SK-N-SH treated with all-trans-retinoic acid at 6 μM for 48 hours (cell line): ENCODE data around the gene IL15RA.

Source experiments
- ATAC-seq: fragments of 200-7000 bp; cut with Tn5 transposase; 3 replicates; pipeline ENCODE4 v1.9.1; 2020; ENCODE audit warnings: mild to moderate bottlenecking, moderate library complexity
- ARNTL ChIP-seq: fragments of 450-650 bp; formaldehyde crosslinking; IDR thresholded peaks from 2 replicates; pipeline ENCODE4 v1.5.0; 2020; ENCODE audit warnings: low read depth, mild to moderate bottlenecking, moderate library complexity, borderline replicate concordance
- BACH2 ChIP-seq: fragments of 250-450 bp; sonication (Bioruptor Pico); IDR thresholded peaks from 2 replicates; pipeline ENCODE4 v1.9.0; 2021; ENCODE audit warnings: mild to moderate bottlenecking, borderline replicate concordance
- CSDC2 ChIP-seq: fragments of 250-450 bp; sonication (Bioruptor Pico); IDR thresholded peaks from 2 replicates; pipeline ENCODE4 v1.5.0; 2020; ENCODE audit warnings: mild to moderate bottlenecking, moderate library complexity
- CSRNP3 ChIP-seq: fragments of 250-450 bp; sonication (Bioruptor Pico); IDR thresholded peaks from 2 replicates; pipeline ENCODE4 v1.5.1; 2021; ENCODE audit warnings: mild to moderate bottlenecking, moderate library complexity
- ESRRG ChIP-seq: fragments of 250-450 bp; sonication (Bioruptor Pico); IDR thresholded peaks from 2 replicates; pipeline ENCODE4 v1.6.1; 2021; ENCODE audit warnings: mild to moderate bottlenecking
- GLIS3 ChIP-seq: fragments of 250-450 bp; sonication (Bioruptor Pico); IDR thresholded peaks from 2 replicates; pipeline ENCODE4 v1.5.0; 2020; ENCODE audit warnings: mild to moderate bottlenecking, moderate library complexity
- ISL1 ChIP-seq: fragments of 250-450 bp; sonication (Bioruptor Pico); IDR thresholded peaks from 2 replicates; pipeline ENCODE4 v2.1.2; 2022; ENCODE audit warnings: mild to moderate bottlenecking, moderate library complexity
- POU6F1 ChIP-seq: fragments of 250-450 bp; sonication (Bioruptor Pico); IDR thresholded peaks from 2 replicates; pipeline ENCODE4 v1.8.0; 2021; ENCODE audit warnings: low read depth, mild to moderate bottlenecking, moderate library complexity, borderline replicate concordance
- PPARA ChIP-seq: fragments of 250-450 bp; sonication (Bioruptor Pico); IDR thresholded peaks from 2 replicates; pipeline ENCODE4 v1.5.0; 2020; ENCODE audit warnings: mild to moderate bottlenecking, borderline replicate concordance
- RARB ChIP-seq: fragments of 250-450 bp; sonication (Bioruptor Pico); IDR thresholded peaks from 2 replicates; pipeline ENCODE4 v1.8.0; 2021; ENCODE audit warnings: mild to moderate bottlenecking, moderate library complexity
- TCF4 ChIP-seq: fragments of 250-450 bp; sonication (Bioruptor Pico); IDR thresholded peaks from 2 replicates; pipeline ENCODE4 v1.8.0; 2021; ENCODE audit warnings: mild to moderate bottlenecking, moderate library complexity, borderline replicate concordance
- TOX ChIP-seq: fragments of 250-450 bp; sonication (Bioruptor Pico); IDR thresholded peaks from 2 replicates; pipeline ENCODE4 v1.8.0; 2021; ENCODE audit warnings: mild to moderate bottlenecking, moderate library complexity, borderline replicate concordance
- TSHZ2 ChIP-seq: fragments of 250-450 bp; sonication (Bioruptor Pico); IDR thresholded peaks from 2 replicates; pipeline ENCODE4 v1.5.0; 2020; ENCODE audit warnings: mild to moderate bottlenecking, moderate library complexity
- ZC3H10 ChIP-seq: fragments of 250-450 bp; sonication (Bioruptor Pico); IDR thresholded peaks from 2 replicates; pipeline ENCODE4 v1.5.1; 2021; ENCODE audit warnings: mild to moderate bottlenecking, moderate library complexity
- ZFP3 ChIP-seq: fragments of 250-450 bp; sonication (Bioruptor Pico); IDR thresholded peaks from 2 replicates; pipeline ENCODE4 v1.5.0; 2020; ENCODE audit warnings: mild to moderate bottlenecking, moderate library complexity
- ZFP30 ChIP-seq: fragments of 450-650 bp; formaldehyde crosslinking; IDR thresholded peaks from 2 replicates; pipeline ENCODE4 v1.5.0; 2022; ENCODE audit warnings: mild to moderate bottlenecking, moderate library complexity
- ZNF565 ChIP-seq: fragments of 450-650 bp; formaldehyde crosslinking; conservative IDR thresholded peaks from 2 replicates; pipeline ENCODE4 v1.5.0; 2020; ENCODE audit warnings: low read depth, mild to moderate bottlenecking, moderate library complexity
- ZNF70 ChIP-seq: fragments of 450-650 bp; formaldehyde crosslinking; IDR thresholded peaks from 2 replicates; pipeline ENCODE4 v1.5.0; 2020; ENCODE audit warnings: mild to moderate bottlenecking, moderate library complexity
- TF ChIP-seq, protein P1 (sequence below): fragments of 250-450 bp; sonication (Bioruptor Pico); IDR thresholded peaks from 2 replicates; pipeline ENCODE4 v1.5.1; 2020; ENCODE audit warnings: low read depth, mild to moderate bottlenecking, moderate library complexity

Gene IL15RA

DNA sequence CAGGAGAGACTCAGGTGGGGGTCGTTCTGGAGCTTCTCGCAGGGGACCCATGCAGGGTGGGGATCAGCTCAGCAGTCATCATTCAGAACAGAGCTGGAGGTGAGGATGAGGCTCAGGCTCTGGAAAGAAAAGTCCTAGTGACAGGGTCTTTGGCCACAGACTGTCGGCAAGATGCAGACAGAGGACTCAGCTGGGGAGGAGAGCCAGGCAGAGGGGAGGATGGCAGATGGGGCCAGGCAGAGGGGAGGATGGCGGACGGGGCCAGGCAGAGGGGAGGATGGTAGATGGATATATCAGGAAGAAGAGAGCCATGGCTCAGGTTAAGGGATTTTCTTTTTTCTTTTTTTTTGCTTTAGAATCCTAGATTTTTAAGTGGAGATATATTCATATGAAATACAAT lies 7.7 kb upstream of the IL15RA start:
- ATAC-seq = no peak
- TF ChIP-seq GLIS3 (no peak), ZNF565 (CRISPR knock-in tag) (no peak), RARB (CRISPR knock-in tag) (no peak), ARNTL (CRISPR knock-in tag) (no peak), ISL1 (CRISPR knock-in tag) (no peak), TSHZ2 (no peak), TOX (CRISPR knock-in tag) (no peak), ZFP30 (CRISPR knock-in tag) (no peak), ZC3H10 (no peak), ZFP3 (CRISPR knock-in tag) (no peak), ZNF70 (CRISPR knock-in tag) (no peak), PPARA (CRISPR knock-in tag) (no peak), ESRRG (no peak)
- TF ChIP-seq, protein P1, sequence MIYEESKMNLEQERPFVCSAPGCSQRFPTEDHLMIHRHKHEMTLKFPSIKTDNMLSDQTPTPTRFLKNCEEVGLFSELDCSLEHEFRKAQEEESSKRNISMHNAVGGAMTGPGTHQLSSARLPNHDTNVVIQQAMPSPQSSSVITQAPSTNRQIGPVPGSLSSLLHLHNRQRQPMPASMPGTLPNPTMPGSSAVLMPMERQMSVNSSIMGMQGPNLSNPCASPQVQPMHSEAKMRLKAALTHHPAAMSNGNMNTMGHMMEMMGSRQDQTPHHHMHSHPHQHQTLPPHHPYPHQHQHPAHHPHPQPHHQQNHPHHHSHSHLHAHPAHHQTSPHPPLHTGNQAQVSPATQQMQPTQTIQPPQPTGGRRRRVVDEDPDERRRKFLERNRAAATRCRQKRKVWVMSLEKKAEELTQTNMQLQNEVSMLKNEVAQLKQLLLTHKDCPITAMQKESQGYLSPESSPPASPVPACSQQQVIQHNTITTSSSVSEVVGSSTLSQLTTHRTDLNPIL = no peak

GRCh38 chr10:5983774-5984173 lies 6.4 kb upstream of the IL15RA start:
- no peak for ATAC-seq
- TF ChIP-seq ISL1 (CRISPR knock-in tag) (no peak), ZFP3 (CRISPR knock-in tag) (no peak), ESRRG (no peak), ZNF70 (CRISPR knock-in tag) (no peak), TCF4 (CRISPR knock-in tag) (no peak)

GRCh38 chr10:5981529-5981928 lies 4.2 kb upstream of the IL15RA start:
- TF ChIP-seq ZFP3 (CRISPR knock-in tag) (no peak), TCF4 (CRISPR knock-in tag) (no peak), RARB (CRISPR knock-in tag) (no peak), BACH2 (CRISPR knock-in tag) (no peak), ZNF565 (CRISPR knock-in tag) (no peak), TSHZ2 (no peak), ESRRG (no peak), ZNF70 (CRISPR knock-in tag) (no peak), PPARA (CRISPR knock-in tag) (no peak), POU6F1 (CRISPR knock-in tag) (no peak), GLIS3 (no peak), CSDC2 (CRISPR knock-in tag) (no peak), ISL1 (CRISPR knock-in tag) (no peak)
- TF ChIP-seq, protein P1 = no peak
- no peak for ATAC-seq

GRCh38 chr10:5978230-5978489 lies 817 bp upstream of the IL15RA start:
- TF ChIP-seq CSRNP3 (CRISPR knock-in tag) = no peak
- TF ChIP-seq ZNF565 (CRISPR knock-in tag) = no peak
- TF ChIP-seq ZNF70 (CRISPR knock-in tag) = no peak
- no peak for ATAC-seq
